ENCODE data around the gene GTF2IRD1.

GTF2IRD1 gene

DNA sequence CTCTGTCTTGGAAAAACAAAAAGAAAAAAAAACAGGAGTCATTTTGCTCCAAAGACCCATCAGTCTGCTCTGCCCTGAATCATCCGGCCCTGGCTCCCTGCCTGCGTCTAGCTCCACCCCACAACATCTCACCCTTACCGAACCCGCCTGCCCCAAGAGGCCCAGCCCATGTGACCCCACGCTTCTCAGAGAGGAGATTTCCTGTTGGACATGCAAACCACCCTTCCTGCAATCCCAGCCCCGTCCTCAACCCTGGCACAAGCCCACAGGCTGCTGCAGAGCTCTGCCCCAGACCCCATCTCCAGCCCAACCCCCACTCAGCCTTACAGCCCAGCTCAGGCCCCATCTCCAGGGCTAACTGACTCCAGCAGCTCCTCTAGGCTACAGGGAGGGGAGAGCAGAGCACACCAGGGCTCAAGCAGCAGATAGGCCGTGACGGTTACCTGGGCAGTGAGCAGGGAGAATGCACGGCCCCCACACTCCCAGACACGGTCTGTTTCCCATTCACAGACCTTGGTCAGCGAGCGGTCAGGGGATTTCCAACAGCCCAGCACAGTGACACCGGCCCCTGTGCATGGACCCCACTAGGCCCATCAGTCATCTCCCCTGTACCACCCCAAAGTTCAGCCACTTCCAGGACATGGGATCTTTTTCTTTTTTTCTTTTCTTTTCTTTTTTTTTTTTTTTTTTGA, 133.9 kb downstream of the GTF2IRD1 start:
- no peak overlapping the region for H3K4me2 ChIP-seq (ENCODE audit: insufficient read depth, low read length, poor library complexity, severe bottlenecking)
- H3K9ac ChIP-seq (ENCODE audit: low read depth, low read length, poor library complexity) = no peak overlapping the region
- no peak for DNase-seq (ENCODE audit: low spot score)
- H4K91ac ChIP-seq (ENCODE audit: low read depth, low read length, poor library complexity) = no peak overlapping the region
- H2AK5ac ChIP-seq (ENCODE audit: low read depth, low read length) = no peak overlapping the region
- H3K18ac ChIP-seq (ENCODE audit: low read length) = peak overlapping the region; percentile 80
- no CpG with 5 or more reads among the region's 13 CpGs for WGBS, 2 donors (ENCODE audit: extremely low coverage in 2 of 2, insufficient read length in 2 of 2, insufficient replicate concordance in 1 of 2)
- peaks cover 19 to 39% of the 10 kb centered on the region in 2 donors for H3K36me3 ChIP-seq (replicated peaks in 1 of 2; ENCODE audit: control insufficient read depth in 2 of 2, insufficient read depth in 2 of 2, low read length in 2 of 2)
- no peak overlapping the region for H4K8ac ChIP-seq (ENCODE audit: low read depth, low read length)
- no peaks in the 10 kb centered on the region for H3K27me3 ChIP-seq (ENCODE audit: control insufficient read depth in 3 of 3, insufficient read depth in 3 of 3, low read depth in 1 of 3, low read length in 3 of 3)
- peaks cover 7 to 12% of the 10 kb centered on the region in 2 donors for H3K4me1 ChIP-seq (ENCODE audit: control insufficient read depth in 2 of 2, insufficient read depth in 1 of 2, low read depth in 1 of 2, low read length in 2 of 2)
- no peak overlapping the region for H2BK12ac ChIP-seq (ENCODE audit: low read length)
- no peak overlapping the region for H3K4me3 ChIP-seq (ENCODE audit: low read length in 2 of 2)
- H3K27ac ChIP-seq (replicated peaks; ENCODE audit: low read length) = peak overlapping the region; percentile 68
- no peak overlapping the region for H3K4ac ChIP-seq (ENCODE audit: low read length)
- no peak overlapping the region for H2BK15ac ChIP-seq (ENCODE audit: low read length)
- peak overlapping the region; percentile 39 for H3K14ac ChIP-seq (ENCODE audit: low read length)
- H2AFZ ChIP-seq (ENCODE audit: low read length) = peak overlapping the region; percentile 70
- H2BK5ac ChIP-seq (ENCODE audit: low read length) = peak overlapping the region; percentile 90
- H3K23ac ChIP-seq (ENCODE audit: low read depth, low read length, poor library complexity) = peak overlapping the region; percentile 52
- no peak overlapping the region for H2BK120ac ChIP-seq (ENCODE audit: low read depth, low read length)
- no peaks in the 10 kb centered on the region for H3K9me3 ChIP-seq (replicated peaks in 1 of 2; ENCODE audit: control insufficient read depth in 2 of 2, insufficient read depth in 1 of 2, low read depth in 1 of 2, low read length in 2 of 2)
- peaks cover 2% of the 10 kb centered on the region for H3K79me1 ChIP-seq (ENCODE audit: low read depth, low read length)

DNA sequence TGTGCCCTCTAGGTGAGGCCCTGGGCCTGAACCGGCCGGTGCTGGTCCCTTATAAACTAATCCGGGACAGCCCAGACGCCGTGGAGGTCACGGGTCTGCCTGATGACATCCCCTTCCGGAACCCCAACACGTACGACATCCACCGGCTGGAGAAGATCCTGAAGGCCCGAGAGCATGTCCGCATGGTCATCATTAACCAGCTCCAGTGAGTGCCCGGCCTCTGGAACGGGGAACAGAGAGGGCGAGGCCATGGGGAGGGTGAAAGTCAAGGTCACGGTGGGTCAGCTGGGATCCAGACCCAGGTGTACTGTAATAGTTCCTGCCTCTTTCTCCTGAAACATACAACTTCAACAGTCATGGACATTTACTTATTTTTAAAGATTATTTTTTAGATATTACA, 137.1 kb downstream of the GTF2IRD1 start:
- Histone ChIP-seq H3K4ac (ENCODE audit: low read length) (no peak overlapping the region), H3K23ac (ENCODE audit: low read depth, low read length, poor library complexity) (no peak overlapping the region), H4K91ac (ENCODE audit: low read depth, low read length, poor library complexity) (no peak overlapping the region), H3K9me3 (replicated peaks in 1 of 2; ENCODE audit: control insufficient read depth in 2 of 2, insufficient read depth in 1 of 2, low read depth in 1 of 2, low read length in 2 of 2) (no peaks in the 10 kb centered on the region), H3K4me3 (ENCODE audit: low read length in 2 of 2) (no peak overlapping the region), H3K18ac (ENCODE audit: low read length) (no peak overlapping the region), H3K14ac (ENCODE audit: low read length) (no peak overlapping the region), H3K9ac (ENCODE audit: low read depth, low read length, poor library complexity) (no peak overlapping the region), H2AFZ (ENCODE audit: low read length) (no peak overlapping the region), H3K4me1 (ENCODE audit: control insufficient read depth in 2 of 2, insufficient read depth in 1 of 2, low read depth in 1 of 2, low read length in 2 of 2) (peaks cover 7 to 12% of the 10 kb centered on the region in 2 donors), H3K36me3 (replicated peaks in 1 of 2; ENCODE audit: control insufficient read depth in 2 of 2, insufficient read depth in 2 of 2, low read length in 2 of 2) (peaks cover 33 to 55% of the 10 kb centered on the region in 2 donors), H2BK120ac (ENCODE audit: low read depth, low read length) (no peak overlapping the region), H3K79me1 (ENCODE audit: low read depth, low read length) (peaks cover 2% of the 10 kb centered on the region), H2BK15ac (ENCODE audit: low read length) (no peak overlapping the region), H2AK5ac (ENCODE audit: low read depth, low read length) (no peak overlapping the region), H3K27ac (replicated peaks; ENCODE audit: low read length) (no peak overlapping the region), H3K27me3 (ENCODE audit: control insufficient read depth in 3 of 3, insufficient read depth in 3 of 3, low read depth in 1 of 3, low read length in 3 of 3) (no peaks in the 10 kb centered on the region), H3K4me2 (ENCODE audit: insufficient read depth, low read length, poor library complexity, severe bottlenecking) (no peak overlapping the region), H4K8ac (ENCODE audit: low read depth, low read length) (no peak overlapping the region), H2BK12ac (ENCODE audit: low read length) (no peak overlapping the region), H2BK5ac (ENCODE audit: low read length) (no peak overlapping the region)
- WGBS, 2 donors (ENCODE audit: extremely low coverage in 2 of 2, insufficient read length in 2 of 2, insufficient replicate concordance in 1 of 2) = no CpG with 5 or more reads among the region's 16 CpGs
- no peak for DNase-seq (ENCODE audit: low spot score)

DNA sequence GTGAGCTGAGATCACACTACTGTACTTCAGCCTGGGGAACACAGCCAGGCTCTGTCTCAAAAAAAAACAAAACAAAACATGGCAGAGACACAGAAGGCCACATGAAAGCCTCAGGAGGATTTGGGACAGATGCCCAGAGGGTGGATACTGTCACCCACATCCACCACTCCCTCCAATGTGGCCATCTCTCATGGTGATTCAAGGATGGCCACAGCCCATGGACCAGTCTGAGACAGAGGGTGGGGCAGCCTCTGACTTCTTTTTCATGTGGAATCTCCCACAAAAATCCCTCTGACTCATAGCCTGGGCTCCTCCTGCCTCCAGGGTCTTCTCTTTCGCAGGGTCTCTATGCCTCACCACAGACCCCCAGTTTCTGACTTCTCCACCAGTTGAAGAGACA, 144.9 kb downstream of the GTF2IRD1 start:
- H3K4me2 ChIP-seq (ENCODE audit: insufficient read depth, low read length, poor library complexity, severe bottlenecking) = no peak overlapping the region
- H2BK120ac ChIP-seq (ENCODE audit: low read depth, low read length) = no peak overlapping the region
- no peak overlapping the region for H4K8ac ChIP-seq (ENCODE audit: low read depth, low read length)
- no peaks in the 10 kb centered on the region for H3K4me1 ChIP-seq (ENCODE audit: control insufficient read depth in 2 of 2, insufficient read depth in 1 of 2, low read depth in 1 of 2, low read length in 2 of 2)
- H3K27ac ChIP-seq (replicated peaks; ENCODE audit: low read length) = no peak overlapping the region
- DNase-seq (ENCODE audit: low spot score) = no peak
- H3K18ac ChIP-seq (ENCODE audit: low read length) = no peak overlapping the region
- H2BK5ac ChIP-seq (ENCODE audit: low read length) = no peak overlapping the region
- H3K36me3 ChIP-seq (replicated peaks in 1 of 2; ENCODE audit: control insufficient read depth in 2 of 2, insufficient read depth in 2 of 2, low read length in 2 of 2) = peaks cover 41 to 82% of the 10 kb centered on the region in 2 donors
- H2AFZ ChIP-seq (ENCODE audit: low read length) = no peak overlapping the region
- H2AK5ac ChIP-seq (ENCODE audit: low read depth, low read length) = no peak overlapping the region
- H3K23ac ChIP-seq (ENCODE audit: low read depth, low read length, poor library complexity) = no peak overlapping the region
- H3K4ac ChIP-seq (ENCODE audit: low read length) = no peak overlapping the region
- H3K79me1 ChIP-seq (ENCODE audit: low read depth, low read length) = no peaks in the 10 kb centered on the region
- H3K4me3 ChIP-seq (ENCODE audit: low read length in 2 of 2) = no peak overlapping the region
- no CpG with 5 or more reads among the region's 1 CpG for WGBS, 2 donors (ENCODE audit: extremely low coverage in 2 of 2, insufficient read length in 2 of 2, insufficient replicate concordance in 1 of 2)
- H3K27me3 ChIP-seq (ENCODE audit: control insufficient read depth in 3 of 3, insufficient read depth in 3 of 3, low read depth in 1 of 3, low read length in 3 of 3) = no peaks in the 10 kb centered on the region
- H2BK12ac ChIP-seq (ENCODE audit: low read length) = no peak overlapping the region
- H2BK15ac ChIP-seq (ENCODE audit: low read length) = no peak overlapping the region
- H3K14ac ChIP-seq (ENCODE audit: low read length) = no peak overlapping the region
- H3K9ac ChIP-seq (ENCODE audit: low read depth, low read length, poor library complexity) = no peak overlapping the region
- no peaks in the 10 kb centered on the region for H3K9me3 ChIP-seq (replicated peaks in 1 of 2; ENCODE audit: control insufficient read depth in 2 of 2, insufficient read depth in 1 of 2, low read depth in 1 of 2, low read length in 2 of 2)
- no peak overlapping the region for H4K91ac ChIP-seq (ENCODE audit: low read depth, low read length, poor library complexity)

DNA sequence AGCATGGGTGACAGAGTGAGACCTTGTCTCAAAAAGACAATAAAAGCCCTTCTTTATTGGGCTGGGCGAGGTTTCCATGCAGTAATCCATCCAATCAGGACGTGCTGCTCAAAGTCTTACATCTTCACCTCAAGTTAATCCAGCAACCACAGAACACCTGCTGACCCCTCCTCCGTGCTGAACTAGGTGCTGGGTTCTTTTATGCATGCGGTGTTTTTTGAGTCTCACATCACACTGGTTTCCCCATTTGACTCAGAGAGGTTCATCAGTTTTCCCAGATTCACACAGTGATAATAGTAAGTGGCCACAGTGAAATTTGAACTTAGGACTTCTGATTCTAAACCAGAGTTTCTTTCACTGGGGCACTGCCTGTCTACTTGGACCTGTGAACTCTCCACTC, 145.5 kb downstream of the GTF2IRD1 start:
- H2BK5ac ChIP-seq (ENCODE audit: low read length) = no peak overlapping the region
- H3K4me1 ChIP-seq (ENCODE audit: control insufficient read depth in 2 of 2, insufficient read depth in 1 of 2, low read depth in 1 of 2, low read length in 2 of 2) = no peaks in the 10 kb centered on the region
- no peak overlapping the region for H4K8ac ChIP-seq (ENCODE audit: low read depth, low read length)
- no peak overlapping the region for H3K23ac ChIP-seq (ENCODE audit: low read depth, low read length, poor library complexity)
- H2AK5ac ChIP-seq (ENCODE audit: low read depth, low read length) = no peak overlapping the region
- no peak overlapping the region for H2BK120ac ChIP-seq (ENCODE audit: low read depth, low read length)
- H3K4me3 ChIP-seq (ENCODE audit: low read length in 2 of 2) = no peak overlapping the region
- no peak overlapping the region for H2AFZ ChIP-seq (ENCODE audit: low read length)
- H3K9ac ChIP-seq (ENCODE audit: low read depth, low read length, poor library complexity) = no peak overlapping the region
- DNase-seq (ENCODE audit: low spot score) = no peak
- H3K36me3 ChIP-seq (replicated peaks in 1 of 2; ENCODE audit: control insufficient read depth in 2 of 2, insufficient read depth in 2 of 2, low read length in 2 of 2) = peaks cover 39 to 82% of the 10 kb centered on the region in 2 donors
- H2BK12ac ChIP-seq (ENCODE audit: low read length) = no peak overlapping the region
- no peaks in the 10 kb centered on the region for H3K27me3 ChIP-seq (ENCODE audit: control insufficient read depth in 3 of 3, insufficient read depth in 3 of 3, low read depth in 1 of 3, low read length in 3 of 3)
- H4K91ac ChIP-seq (ENCODE audit: low read depth, low read length, poor library complexity) = no peak overlapping the region
- H3K18ac ChIP-seq (ENCODE audit: low read length) = no peak overlapping the region
- H3K9me3 ChIP-seq (replicated peaks in 1 of 2; ENCODE audit: control insufficient read depth in 2 of 2, insufficient read depth in 1 of 2, low read depth in 1 of 2, low read length in 2 of 2) = no peaks in the 10 kb centered on the region
- H3K14ac ChIP-seq (ENCODE audit: low read length) = no peak overlapping the region
- H3K27ac ChIP-seq (replicated peaks; ENCODE audit: low read length) = no peak overlapping the region
- no peaks in the 10 kb centered on the region for H3K79me1 ChIP-seq (ENCODE audit: low read depth, low read length)
- WGBS, 2 donors (ENCODE audit: extremely low coverage in 2 of 2, insufficient read length in 2 of 2, insufficient replicate concordance in 1 of 2) = no CpG with 5 or more reads among the region's 4 CpGs
- no peak overlapping the region for H2BK15ac ChIP-seq (ENCODE audit: low read length)
- no peak overlapping the region for H3K4ac ChIP-seq (ENCODE audit: low read length)
- no peak overlapping the region for H3K4me2 ChIP-seq (ENCODE audit: insufficient read depth, low read length, poor library complexity, severe bottlenecking)

All from neuronal stem cell (in vitro differentiated cells).